Measurements from ENCODE around the gene CELF3. TPM values are rescaled to one million over a fixed set of nuclear protein-coding genes. Genes with fewer than 3 reads are reported as not detected.

CELF3 gene
- total RNA-seq, 2 donors from 2014 or later: 2.2 to 2.4 TPM

DNA sequence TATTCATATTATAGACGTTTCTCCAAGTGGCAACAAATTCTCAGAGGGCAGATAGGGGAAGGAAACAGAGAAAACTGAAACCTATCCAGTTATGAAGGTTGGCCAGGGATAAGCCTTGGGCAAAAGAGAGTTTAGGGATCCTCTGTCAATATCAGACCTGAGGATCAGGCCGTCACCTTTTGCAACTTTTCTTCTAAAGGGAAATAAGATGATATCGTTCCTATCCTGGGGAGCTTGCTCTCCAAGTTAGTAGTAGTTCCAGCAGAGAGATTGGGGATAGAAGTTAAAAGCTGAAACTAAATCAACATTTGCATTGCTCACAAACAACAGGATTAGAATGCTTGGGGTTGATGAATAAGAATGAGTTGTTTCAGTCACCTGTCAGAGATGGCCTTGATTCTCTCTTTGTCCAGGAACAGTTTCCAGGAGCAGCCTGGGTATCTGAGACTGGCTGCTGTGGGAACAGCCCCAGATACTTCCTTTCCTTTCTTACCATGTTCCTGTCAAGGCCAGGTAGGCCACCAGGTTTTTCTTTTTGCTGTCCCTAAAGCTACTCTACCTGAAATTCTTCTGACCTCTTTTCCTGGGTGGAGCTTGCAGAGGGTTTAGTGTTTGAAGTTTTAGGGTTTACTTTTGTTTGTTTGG, 7.2 kb upstream of the CELF3 start:
- peak; percentile 18 for ATAC-seq
- intact Hi-C loops (cut with DNase I, micrococcal nuclease): no loop called here
- DNase-seq: no peak

DNA sequence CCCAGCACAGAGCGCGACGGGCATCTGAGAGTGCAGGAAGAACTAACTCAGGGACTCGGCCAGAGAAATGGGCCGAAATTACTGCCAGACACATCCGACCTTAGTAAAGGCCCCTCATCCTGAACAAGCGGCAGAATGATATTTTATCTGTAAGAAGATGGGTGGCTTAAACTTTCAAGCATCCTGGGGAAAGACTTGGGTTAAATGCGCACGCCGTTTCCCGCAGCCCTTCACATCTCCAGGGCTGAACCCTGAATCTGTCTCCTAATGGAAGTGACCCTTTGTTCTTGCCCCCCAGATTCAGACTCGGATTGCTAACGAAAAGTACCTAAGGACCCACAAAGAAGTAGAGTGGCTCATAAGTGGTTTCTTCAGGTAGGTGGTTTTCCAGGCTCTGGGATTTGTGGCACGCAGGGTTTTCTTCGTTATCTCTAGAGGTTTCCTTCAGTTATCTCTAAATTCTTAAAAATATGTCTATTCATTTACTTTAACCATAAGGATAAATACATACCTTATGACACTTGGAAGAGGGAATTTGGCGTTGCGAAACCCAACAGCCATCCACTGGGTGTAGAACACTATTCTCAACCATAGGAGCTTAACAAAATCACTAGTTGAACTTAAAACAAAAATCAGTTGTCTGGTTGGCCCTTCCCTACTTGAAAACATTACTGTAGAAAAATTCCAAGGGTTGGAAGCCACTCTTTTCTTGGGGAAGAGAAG, 5.3 kb upstream of the CELF3 start:
- intact Hi-C loops (cut with DNase I, micrococcal nuclease): no loop called here
- no peak for ATAC-seq
- DNase-seq: no peak

DNA sequence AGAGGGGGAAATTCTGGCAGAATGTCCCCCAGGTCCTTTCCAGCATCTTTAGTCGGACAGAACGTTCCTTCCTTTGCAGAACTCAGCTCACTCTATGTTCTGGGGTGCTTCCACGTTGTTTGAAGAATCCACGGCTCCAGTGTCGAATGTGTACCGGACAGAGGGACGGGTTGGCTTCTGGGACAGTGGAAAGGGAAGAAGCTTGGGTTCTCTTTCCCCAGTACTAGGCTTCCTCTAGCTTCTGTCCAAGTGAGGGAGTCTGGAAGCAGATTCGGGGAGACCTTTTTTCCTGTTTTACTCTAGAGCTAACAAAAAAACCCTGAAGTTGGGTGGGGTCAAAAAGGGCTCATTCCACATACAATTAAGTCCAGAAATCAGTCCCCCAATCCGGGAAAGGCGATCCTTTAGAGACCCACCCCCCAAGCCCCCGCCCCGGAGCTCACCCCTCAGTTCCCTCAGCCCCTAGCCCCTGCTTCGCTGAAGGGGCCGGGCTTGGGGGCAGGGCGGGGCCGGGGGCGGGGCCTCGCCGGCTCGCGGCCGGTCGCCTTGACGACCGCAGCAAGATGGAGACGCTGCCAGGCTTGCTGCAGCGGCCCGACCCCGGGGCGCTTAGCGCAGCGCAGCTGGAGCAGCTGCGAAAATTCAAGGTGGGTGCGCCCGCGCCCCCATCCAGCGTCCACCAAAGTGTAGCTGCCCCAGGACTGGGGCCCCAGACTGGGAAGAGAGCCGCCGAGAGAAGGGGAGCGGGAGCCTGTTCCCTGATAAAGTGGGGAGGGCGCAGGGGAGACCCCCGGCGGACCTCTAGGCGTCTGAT, 4.6 kb upstream of the CELF3 start, which contains the start of gene RIIAD1:
RIIAD1 (plus strand) TSS at position 549 of the 814 bp plus-strand sequence; CDS start at position 564, 15 bp downstream.
- intact Hi-C loops (cut with DNase I, micrococcal nuclease): no loop called here
- ATAC-seq (peak; percentile 73), DNase-seq (peak in 1 of 2 donors; percentile 48)

DNA sequence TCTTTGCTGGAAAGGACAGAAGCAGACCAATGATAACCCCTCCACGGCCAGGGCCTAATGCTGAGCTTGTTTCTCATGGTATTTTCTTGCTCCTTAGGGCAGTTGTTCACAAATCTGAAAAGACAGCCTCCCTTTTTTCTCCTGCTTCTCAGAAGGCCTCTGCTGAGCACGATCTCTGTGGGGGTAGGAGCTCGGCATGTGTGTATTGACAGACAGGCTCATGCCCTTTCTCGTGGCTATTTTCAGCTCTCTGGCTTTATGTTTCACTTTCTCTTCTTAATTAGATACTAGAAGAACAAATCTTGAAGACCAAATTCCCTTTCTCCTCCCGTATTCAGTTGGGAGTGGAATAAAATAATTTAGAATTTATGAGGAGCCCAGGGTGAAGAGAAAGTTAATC, 4.0 kb upstream of the CELF3 start:
- no peak for DNase-seq
- ATAC-seq: peak; percentile 66
- intact Hi-C loops (cut with DNase I, micrococcal nuclease): no loop called here

DNA sequence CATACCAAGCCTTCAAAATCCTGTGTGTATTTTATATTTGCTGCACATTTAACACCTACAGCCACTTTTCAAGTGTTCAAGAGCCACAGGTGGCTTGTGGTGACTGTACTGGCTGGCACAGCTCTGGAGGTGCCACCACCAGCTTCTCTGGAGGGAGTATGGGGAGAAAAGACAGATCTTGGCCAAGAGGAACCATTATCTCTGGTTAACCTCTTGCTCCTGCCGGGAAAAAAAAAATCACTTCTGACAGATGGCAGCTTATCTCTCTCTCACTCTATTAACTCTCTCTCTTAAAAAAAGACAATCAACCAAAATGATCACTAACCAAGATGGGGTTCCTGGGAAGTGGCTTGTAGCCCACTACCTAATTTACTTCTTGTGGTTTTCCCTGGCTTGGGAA, 3.5 kb upstream of the CELF3 start:
- intact Hi-C loops (cut with DNase I, micrococcal nuclease): no loop called here
- no peak for ATAC-seq
- DNase-seq: no peak

DNA sequence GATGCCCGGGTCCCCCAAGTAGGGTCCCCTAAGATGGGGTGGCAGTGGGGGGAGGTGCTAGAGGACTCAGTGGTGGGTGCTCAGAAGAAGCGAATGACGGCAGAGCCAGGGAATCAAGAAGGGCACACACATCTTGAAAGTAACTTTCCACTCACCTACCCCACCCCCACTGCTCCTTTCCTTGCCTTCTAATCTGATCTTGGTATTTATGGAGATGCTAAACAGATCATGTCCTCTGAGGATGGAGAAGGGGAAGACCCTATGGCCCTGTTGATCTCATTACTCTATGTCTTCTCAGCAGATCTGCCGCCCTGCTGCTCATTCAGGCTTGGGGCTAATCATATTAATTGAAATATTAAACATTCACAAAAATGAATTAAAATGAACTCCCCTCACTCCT, 2.1 kb upstream of the CELF3 start:
- intact Hi-C loops (cut with DNase I, micrococcal nuclease): no loop called here
- DNase-seq: no peak
- ATAC-seq: no peak

DNA sequence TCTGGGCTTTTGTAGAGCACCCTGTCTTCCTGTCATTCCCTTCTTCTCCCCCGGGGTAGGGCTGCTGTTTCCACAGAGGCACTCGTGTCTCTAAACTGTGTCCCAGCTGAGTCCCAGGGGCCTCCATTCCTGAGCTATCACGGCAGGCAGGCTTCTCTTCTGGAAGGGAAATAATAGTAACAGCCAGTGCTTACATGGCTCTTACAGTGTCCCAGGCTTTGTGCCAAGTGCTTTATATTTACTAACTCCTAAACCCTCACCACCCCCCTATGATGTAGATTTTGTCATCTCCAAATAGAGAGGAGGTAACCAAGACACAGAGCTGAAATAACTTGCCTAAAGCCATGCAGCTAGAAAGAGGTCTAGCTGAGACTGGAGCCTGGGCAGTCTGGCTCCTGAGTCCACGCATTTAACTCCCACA, 1.4 kb upstream of the CELF3 start:
- intact Hi-C loops (cut with DNase I, micrococcal nuclease): no loop called here
- ATAC-seq: no peak

DNA sequence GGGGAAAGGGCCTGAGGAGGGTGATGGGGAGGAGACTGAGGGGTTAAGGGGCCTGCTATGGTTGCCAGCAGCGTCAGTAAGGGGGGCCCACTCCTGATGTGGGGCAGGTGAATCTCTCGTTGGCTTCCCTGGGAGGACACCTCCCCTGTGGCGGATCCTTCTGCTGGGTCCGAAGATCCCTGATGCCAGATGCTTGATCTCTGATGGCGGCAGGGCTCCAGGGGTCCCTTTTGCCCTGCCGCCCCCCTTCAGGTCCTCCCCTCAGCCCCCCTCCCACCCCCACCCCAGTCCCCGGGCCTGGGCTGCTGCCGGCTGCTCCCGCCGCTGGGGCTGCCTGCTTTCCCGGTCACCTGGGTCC, 219 bp downstream of the CELF3 start:
- ATAC-seq (no peak), DNase-seq (no peak)
- intact Hi-C loops (cut with DNase I, micrococcal nuclease): no loop called here

More for the DNA sequence above, 1.4 kb upstream of the CELF3 start:
- DNase-seq: no peak

DNA sequence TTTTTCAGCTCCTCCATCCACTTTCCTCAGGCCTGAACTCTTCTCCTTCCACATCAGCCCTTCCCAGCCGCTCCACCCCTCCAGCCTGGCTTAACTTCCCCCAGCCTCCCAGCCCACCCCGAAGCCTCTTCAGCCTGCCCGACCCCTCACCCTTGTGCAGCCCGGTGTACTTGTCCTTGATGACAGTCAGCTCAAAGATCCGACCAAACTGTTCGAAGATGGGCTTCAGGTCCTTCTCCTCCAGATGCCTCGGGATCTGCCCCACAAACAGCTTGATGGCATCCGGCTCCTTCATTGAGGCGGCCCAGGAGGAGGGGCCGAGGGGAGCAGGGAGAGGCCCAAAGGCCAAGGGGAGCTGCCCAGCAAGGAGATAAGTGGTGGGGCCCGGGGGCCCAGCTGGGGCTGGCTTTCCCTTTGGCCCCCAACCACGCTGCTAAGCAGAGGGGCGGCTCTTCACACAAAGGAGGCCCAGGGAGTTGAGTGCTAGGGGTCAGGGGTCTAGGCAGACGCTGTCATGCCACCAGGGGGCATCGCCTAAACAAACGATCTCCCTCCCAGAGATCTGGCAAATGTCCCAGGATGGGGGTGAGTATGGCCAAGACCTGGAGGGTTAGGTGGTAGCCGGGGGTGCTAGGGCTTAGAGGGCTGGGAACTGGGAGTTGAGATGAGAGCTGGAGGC, 738 bp downstream of the CELF3 start:
- DNase-seq (no peak), ATAC-seq (no peak)
- intact Hi-C loops (cut with DNase I, micrococcal nuclease): no loop called here

DNA sequence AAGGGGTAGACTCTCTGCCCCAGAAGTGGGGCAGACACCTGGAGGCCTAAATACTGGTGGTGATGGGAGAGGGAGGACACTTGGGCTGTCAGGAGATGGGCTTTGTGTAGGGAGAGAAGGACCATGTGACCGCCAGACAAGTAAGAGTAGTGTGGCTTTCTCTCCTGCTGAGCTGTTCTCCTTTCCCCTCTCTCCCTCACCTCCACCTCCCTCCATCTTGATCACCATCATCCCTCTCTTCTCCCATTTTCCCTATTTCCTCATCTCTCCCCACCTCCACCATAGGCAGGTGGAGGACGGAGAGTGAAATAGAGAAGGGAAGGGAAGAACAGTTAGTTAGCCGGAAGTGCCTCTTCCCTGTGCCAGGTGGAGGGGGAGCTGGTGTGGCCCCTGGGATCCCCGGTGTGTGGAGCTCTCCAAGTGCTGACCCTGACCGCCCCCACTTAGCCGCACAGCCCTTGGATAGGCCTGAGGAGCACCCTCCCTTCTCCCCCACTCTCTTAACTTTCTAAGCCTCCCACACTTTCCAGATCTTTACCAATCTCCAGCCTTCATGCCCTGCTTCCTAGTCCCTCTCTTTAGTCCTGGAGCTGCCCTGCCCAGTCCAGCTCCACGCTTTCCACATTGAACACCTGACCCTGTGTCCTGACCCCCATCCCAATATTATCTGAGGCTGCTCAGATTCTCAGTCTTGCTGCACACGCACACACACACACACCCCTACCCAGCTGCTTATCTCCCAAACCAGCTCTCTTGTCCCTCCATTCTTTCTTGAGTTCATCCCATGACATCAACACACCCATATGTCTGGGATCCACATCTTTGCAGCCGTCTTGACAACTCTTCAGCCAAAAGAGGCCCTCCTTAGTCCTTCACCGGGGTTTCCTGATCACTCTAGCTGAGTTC, 1.5 kb downstream of the CELF3 start:
- DNase-seq (no peak), ATAC-seq (no peak)
- intact Hi-C loops (cut with DNase I, micrococcal nuclease): no loop called here

DNA sequence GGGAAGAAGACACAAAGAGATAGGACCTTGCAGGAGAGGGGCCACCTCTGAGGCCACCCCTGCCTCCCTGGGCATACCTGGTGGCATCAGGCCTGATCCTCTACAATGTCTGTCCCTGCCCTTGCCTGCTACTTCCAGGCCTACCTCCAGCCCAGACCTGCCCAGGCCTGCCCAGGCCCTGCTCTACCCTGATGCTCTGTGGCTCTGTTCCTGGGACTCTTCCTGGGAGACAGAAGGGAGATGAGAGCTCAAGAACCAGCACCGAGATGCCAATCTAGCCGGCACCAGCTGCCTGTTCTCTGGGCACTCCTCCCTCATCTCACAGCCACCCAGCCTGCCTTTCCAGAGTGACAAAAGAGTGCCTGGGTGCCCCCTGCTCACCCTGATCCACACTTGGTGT, 2.7 kb downstream of the CELF3 start:
- DNase-seq (no peak), ATAC-seq (no peak)
- intact Hi-C loops (cut with DNase I, micrococcal nuclease): no loop called here

DNA sequence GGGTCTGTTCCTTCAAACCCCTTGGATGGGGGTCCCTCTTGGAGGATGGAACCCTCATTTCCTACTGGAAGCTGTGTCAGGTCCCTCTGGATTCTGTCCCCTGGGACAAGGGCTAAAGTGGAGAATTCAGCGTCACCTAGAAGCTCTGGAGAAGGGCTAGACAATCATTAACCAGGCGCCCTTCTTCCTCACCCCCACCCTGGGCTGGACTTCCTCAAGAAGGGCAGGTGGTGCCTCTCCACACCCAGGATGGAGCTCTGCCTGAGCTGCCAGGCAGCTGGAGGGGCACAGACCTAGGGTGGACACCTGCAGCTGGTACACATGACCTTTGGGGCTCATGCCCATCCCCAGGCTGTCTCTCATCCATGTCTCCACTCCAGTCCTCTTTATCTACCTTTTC, 3.6 kb downstream of the CELF3 start:
- ATAC-seq (peak; percentile 96), DNase-seq (peak; percentile 75 to 81)
- intact Hi-C loops (cut with DNase I, micrococcal nuclease): no loop called here

DNA sequence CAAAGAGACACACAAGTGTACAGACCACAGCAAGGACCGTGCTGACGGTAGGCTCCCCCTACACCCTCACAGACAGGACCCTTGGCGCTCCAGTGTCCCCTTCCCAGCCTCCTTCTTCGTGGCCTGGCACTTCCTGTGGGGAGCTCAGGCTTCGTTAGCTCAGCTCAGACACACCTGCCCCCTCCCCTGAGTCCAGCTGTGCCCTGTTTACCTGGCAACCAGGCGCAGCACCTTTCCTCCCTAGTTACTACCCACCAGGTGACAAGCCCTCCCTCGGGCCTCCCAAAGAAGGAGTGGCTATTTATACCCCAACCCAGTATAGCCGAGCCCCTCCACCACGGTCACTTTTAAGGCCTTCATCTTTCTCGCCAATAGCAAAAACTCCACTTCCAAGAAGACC, 4.7 kb downstream of the CELF3 start:
- intact Hi-C loops (cut with DNase I, micrococcal nuclease): no loop called here
- DNase-seq: no peak
- ATAC-seq: peak; percentile 34

DNA sequence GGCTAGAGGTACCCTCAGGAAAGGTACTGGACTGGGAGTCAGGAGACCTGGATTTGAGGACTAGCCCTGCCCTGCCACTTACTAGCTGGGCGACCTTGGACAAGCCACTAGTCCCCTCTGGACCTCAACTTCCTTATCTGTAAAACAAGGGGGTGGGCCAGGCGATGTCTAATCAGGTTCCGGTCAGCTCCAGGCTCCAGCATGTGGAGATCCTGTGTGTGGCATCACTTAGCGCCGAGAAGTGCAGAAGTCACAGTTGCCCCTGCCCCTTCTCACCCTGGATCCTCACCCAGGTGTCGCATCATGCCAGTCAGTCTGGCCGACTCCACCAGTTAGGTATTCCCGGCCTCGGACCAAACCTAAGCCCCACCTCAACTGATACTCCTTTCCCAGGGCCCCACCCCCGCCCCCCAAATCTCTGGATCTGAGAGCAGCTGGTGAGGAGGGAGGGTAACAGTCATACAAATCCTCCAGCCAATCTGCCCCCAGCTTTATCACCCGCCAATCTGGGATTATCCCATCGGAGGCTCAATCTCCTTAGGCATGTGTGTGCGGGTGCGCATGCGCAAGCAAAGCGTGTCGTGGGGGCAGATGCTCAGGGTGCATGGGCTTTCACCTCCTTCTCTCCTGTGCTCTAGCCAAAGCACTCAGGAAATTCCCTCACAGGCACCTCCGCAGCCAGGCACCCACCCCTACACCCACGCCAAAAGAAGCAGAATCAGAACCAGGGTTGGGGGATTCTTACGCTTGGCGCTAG, 5.4 kb downstream of the CELF3 start:
- intact Hi-C loops (cut with DNase I, micrococcal nuclease): no loop called here
- ATAC-seq: no peak
- DNase-seq: no peak

DNA sequence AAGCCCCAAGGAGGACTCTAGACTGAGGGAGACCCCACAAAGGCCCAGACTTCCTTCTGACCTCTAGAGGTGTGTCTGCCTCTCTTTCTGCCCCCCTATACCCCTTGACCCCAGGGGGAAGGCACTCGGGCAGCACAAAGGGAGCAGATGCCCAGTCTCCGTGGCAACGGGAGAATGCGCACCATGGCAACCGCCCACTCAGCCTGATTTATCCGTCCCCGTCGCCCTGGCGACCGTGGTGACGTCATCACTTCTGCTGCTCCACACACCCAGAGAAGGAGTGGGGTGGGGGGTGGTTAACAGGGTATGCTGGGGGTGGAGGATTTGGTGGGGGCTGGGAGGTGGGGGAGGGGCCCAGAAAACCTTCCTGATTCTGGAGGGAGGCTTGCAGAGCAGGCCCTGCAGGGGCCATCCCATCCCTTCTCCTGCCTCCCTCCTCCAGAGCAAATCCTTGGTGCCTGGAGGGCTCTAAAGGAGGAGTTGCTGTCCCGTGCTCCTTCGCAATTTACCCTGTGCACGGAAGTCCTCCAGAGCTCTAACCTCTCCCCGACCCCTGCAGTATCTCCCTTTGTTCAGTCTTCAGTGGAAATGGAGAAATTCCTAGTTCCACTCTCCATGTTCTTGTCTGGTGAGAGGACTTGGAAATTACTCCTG, 6.3 kb downstream of the CELF3 start:
- intact Hi-C loops (cut with DNase I, micrococcal nuclease): no loop called here
- ATAC-seq (no peak), DNase-seq (no peak)

DNA sequence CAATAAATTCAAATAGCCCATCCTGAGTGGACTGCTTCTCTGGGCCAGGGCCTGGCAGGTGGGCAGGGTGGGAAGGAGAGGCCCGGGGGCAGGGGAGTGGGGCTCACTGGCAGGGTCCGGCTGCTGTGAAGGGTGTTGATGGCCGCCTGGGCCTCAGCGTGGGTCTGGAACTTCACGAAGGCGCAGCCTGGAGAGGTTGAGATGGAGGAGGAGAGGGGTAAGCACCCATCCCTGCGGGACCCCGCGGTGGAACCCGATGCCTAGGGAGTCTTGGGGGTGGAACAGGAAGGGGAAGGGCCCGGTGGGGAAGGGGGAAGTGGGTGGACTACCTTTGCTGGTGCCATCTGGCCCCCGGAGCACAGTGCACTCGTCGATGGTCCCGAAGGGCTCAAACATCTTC, 7.7 kb downstream of the CELF3 start:
- intact Hi-C loops (cut with DNase I, micrococcal nuclease): no loop called here
- ATAC-seq (no peak), DNase-seq (no peak)

DNA sequence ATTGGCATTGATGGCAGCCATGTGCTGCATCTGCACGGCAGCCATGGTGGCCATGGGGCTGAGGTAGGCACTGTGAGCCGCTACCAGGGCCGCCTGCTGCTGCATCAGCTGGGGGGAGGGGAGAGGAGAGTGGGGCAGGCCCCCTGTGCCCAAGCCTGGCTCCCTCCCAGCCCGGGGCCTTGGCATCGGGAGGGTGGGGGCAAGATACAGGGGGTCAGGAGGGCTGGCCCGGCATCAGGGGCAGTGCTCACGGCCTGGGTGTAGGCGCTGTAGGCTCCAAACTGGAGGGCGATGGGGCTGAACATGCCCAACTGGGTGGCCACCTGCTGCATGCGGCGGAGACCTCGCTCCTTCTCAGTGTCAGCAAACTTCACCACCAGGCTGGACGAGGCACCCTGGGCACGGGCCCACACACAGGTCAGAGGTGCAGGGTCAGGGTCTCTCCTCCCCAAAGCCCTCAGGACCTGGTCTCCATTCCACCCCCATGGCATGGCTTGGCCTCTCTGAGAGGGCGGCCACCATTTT, 9.0 kb downstream of the CELF3 start:
- intact Hi-C loops (cut with DNase I, micrococcal nuclease): no loop called here
- ATAC-seq: no peak
- no peak for DNase-seq
